Measurements from ENCODE around the gene HMGB3.
"Not testable (repeated sequence)": the region's sequence is repeated elsewhere in the genome, so short reads cannot be mapped to it uniquely, and the experiment has no call there.

Gene HMGB3

GRCh38 chrX:150964416-150964815, 18.7 kb upstream of the HMGB3 start:
- H3K27ac Mint-ChIP-seq; ATAC-seq (replicated peaks); DNase-seq; H3K4me1 Mint-ChIP-seq (ENCODE audit: low read depth in 2 of 2); H3K4me3 Mint-ChIP-seq; H3K36me3 Mint-ChIP-seq (ENCODE audit: insufficient read depth); H3K9me3 Mint-ChIP-seq: not testable (repeated sequence)
- H3K27me3 Mint-ChIP-seq: peaks cover 4 to 20% of the 10 kb centered on the region in 2 donors

- H3K9me3 Mint-ChIP-seq: no peaks in the 10 kb centered on the region
- ATAC-seq (replicated peaks): no peak
- H3K4me3 Mint-ChIP-seq: no peak overlapping the region
- no peaks in the 10 kb centered on the region for H3K4me1 Mint-ChIP-seq (ENCODE audit: low read depth in 2 of 2)
- no peak overlapping the region for H3K27ac Mint-ChIP-seq
- peaks cover 5 to 22% of the 10 kb centered on the region in 2 donors for H3K27me3 Mint-ChIP-seq
- H3K36me3 Mint-ChIP-seq (ENCODE audit: insufficient read depth): no peaks in the 10 kb centered on the region
- no peak for DNase-seq
Observed at GRCh38 chrX:150966235-150966634, 16.9 kb upstream of the HMGB3 start.

GRCh38 chrX:150966742-150967141, 16.4 kb upstream of the HMGB3 start:
- DNase-seq (no peak), ATAC-seq (replicated peaks) (no peak)
- no peak overlapping the region for H3K4me3 Mint-ChIP-seq
- H3K4me1 Mint-ChIP-seq (ENCODE audit: low read depth in 2 of 2): no peaks in the 10 kb centered on the region
- no peaks in the 10 kb centered on the region for H3K9me3 Mint-ChIP-seq
- peaks cover 5 to 22% of the 10 kb centered on the region in 2 donors for H3K27me3 Mint-ChIP-seq
- H3K36me3 Mint-ChIP-seq (ENCODE audit: insufficient read depth): no peaks in the 10 kb centered on the region
- H3K27ac Mint-ChIP-seq: no peak overlapping the region

- ATAC-seq (replicated peaks) (no peak), DNase-seq (no peak)
- H3K27me3 Mint-ChIP-seq: peaks cover 10 to 28% of the 10 kb centered on the region in 2 donors
- H3K36me3 Mint-ChIP-seq (ENCODE audit: insufficient read depth): peaks cover under 1% of the 10 kb centered on the region
- H3K4me3 Mint-ChIP-seq: no peak overlapping the region
- no peak overlapping the region for H3K27ac Mint-ChIP-seq
- H3K9me3 Mint-ChIP-seq: no peaks in the 10 kb centered on the region
- H3K4me1 Mint-ChIP-seq (ENCODE audit: low read depth in 2 of 2): no peaks in the 10 kb centered on the region
Observed at GRCh38 chrX:150967786-150968185, 15.3 kb upstream of the HMGB3 start.

- H3K27ac Mint-ChIP-seq: no peak overlapping the region
- ATAC-seq (replicated peaks) (no peak), DNase-seq (no peak)
- H3K27me3 Mint-ChIP-seq: peaks cover 14 to 33% of the 10 kb centered on the region in 2 donors
- no peaks in the 10 kb centered on the region for H3K9me3 Mint-ChIP-seq
- H3K4me1 Mint-ChIP-seq (ENCODE audit: low read depth in 2 of 2): no peaks in the 10 kb centered on the region
- peaks cover 3% of the 10 kb centered on the region for H3K36me3 Mint-ChIP-seq (ENCODE audit: insufficient read depth)
- no peak overlapping the region for H3K4me3 Mint-ChIP-seq
Observed at GRCh38 chrX:150968862-150969720, 14.0 kb upstream of the HMGB3 start.

GRCh38 chrX:150972450-150972849, 10.7 kb upstream of the HMGB3 start:
- no peaks in the 10 kb centered on the region for H3K4me1 Mint-ChIP-seq (ENCODE audit: low read depth in 2 of 2)
- no peak for ATAC-seq (replicated peaks)
- H3K36me3 Mint-ChIP-seq (ENCODE audit: insufficient read depth): peaks cover 7% of the 10 kb centered on the region
- H3K9me3 Mint-ChIP-seq: no peaks in the 10 kb centered on the region
- no peak overlapping the region for H3K27ac Mint-ChIP-seq
- H3K27me3 Mint-ChIP-seq: peaks cover 14 to 19% of the 10 kb centered on the region in 2 donors
- no peak for DNase-seq
- H3K4me3 Mint-ChIP-seq: no peak overlapping the region

GRCh38 chrX:150975655-150976390, 7.3 kb upstream of the HMGB3 start:
- Mint-ChIP-seq H3K27me3 (peaks cover 8 to 11% of the 10 kb centered on the region in 2 donors), H3K36me3 (ENCODE audit: insufficient read depth) (peaks cover 7% of the 10 kb centered on the region), H3K27ac (no peak overlapping the region), H3K4me3 (no peak overlapping the region), H3K9me3 (no peaks in the 10 kb centered on the region), H3K4me1 (ENCODE audit: low read depth in 2 of 2) (no peaks in the 10 kb centered on the region)
- no peak for ATAC-seq (replicated peaks)
- no peak for DNase-seq

- Mint-ChIP-seq H3K4me1 (ENCODE audit: low read depth in 2 of 2) (no peaks in the 10 kb centered on the region), H3K4me3 (no peak overlapping the region), H3K9me3 (no peaks in the 10 kb centered on the region), H3K27me3 (peaks cover 5 to 7% of the 10 kb centered on the region in 2 donors), H3K36me3 (ENCODE audit: insufficient read depth) (peaks cover 13% of the 10 kb centered on the region), H3K27ac (peak overlapping the region in 1 of 2 donors; percentile 44)
- no peak for DNase-seq
- no peak for ATAC-seq (replicated peaks)
Observed at GRCh38 chrX:150977411-150978162, 5.5 kb upstream of the HMGB3 start.

GRCh38 chrX:150980186-150980585, 2.9 kb upstream of the HMGB3 start:
- peaks cover 6% of the 10 kb centered on the region for H3K36me3 Mint-ChIP-seq (ENCODE audit: insufficient read depth)

GRCh38 chrX:150980711-150981110, 2.4 kb upstream of the HMGB3 start:
- H3K27ac Mint-ChIP-seq: no peak overlapping the region
- no peak for ATAC-seq (replicated peaks)
- peaks cover 0 to 2% of the 10 kb centered on the region in 2 donors for H3K4me1 Mint-ChIP-seq (ENCODE audit: low read depth in 2 of 2)
- H3K27me3 Mint-ChIP-seq: no peaks in the 10 kb centered on the region
- DNase-seq: no peak
- H3K4me3 Mint-ChIP-seq: no peak overlapping the region
- no peaks in the 10 kb centered on the region for H3K9me3 Mint-ChIP-seq
- peaks cover 6% of the 10 kb centered on the region for H3K36me3 Mint-ChIP-seq (ENCODE audit: insufficient read depth)

More at GRCh38 chrX:150980186-150980585, 2.9 kb upstream of the HMGB3 start:
- no peak for ATAC-seq (replicated peaks)
- Mint-ChIP-seq H3K27ac (no peak overlapping the region), H3K9me3 (no peaks in the 10 kb centered on the region), H3K4me1 (ENCODE audit: low read depth in 2 of 2) (peaks cover 0 to 2% of the 10 kb centered on the region in 2 donors), H3K27me3 (no peaks in the 10 kb centered on the region), H3K4me3 (no peak overlapping the region)
- no peak for DNase-seq

- ATAC-seq (replicated peaks) (no peak), DNase-seq (no peak)
- Mint-ChIP-seq H3K36me3 (ENCODE audit: insufficient read depth) (peaks cover 6% of the 10 kb centered on the region), H3K27ac (no peak overlapping the region), H3K9me3 (no peaks in the 10 kb centered on the region), H3K4me1 (ENCODE audit: low read depth in 2 of 2) (peaks cover 0 to 2% of the 10 kb centered on the region in 2 donors), H3K27me3 (no peaks in the 10 kb centered on the region), H3K4me3 (peak overlapping the region; percentile 57 to 66)
Observed at GRCh38 chrX:150982235-150982787, 824 bp upstream of the HMGB3 start.

- no peak for DNase-seq
- H3K27ac Mint-ChIP-seq: no peak overlapping the region
Observed at GRCh38 chrX:150983521-150984168, 510 bp downstream of the HMGB3 start.

More at GRCh38 chrX:150983521-150984168, 510 bp downstream of the HMGB3 start:
- H3K27me3 Mint-ChIP-seq: no peaks in the 10 kb centered on the region
- peak overlapping the region in 1 of 2 donors; percentile 66 for H3K4me3 Mint-ChIP-seq
- peak; percentile 20 for ATAC-seq (replicated peaks)
- H3K9me3 Mint-ChIP-seq: no peaks in the 10 kb centered on the region
- peaks cover 6% of the 10 kb centered on the region for H3K36me3 Mint-ChIP-seq (ENCODE audit: insufficient read depth)
- peaks cover 0 to 2% of the 10 kb centered on the region in 2 donors for H3K4me1 Mint-ChIP-seq (ENCODE audit: low read depth in 2 of 2)

Measured in effector memory CD8-positive, alpha-beta T cell (primary cell).